HG02610 (cell line): Measurements from ENCODE around the gene MLANA.
A peak's percentile ranks its signal among the peaks of the same experiment; 100 is the strongest.

ENCODE experiments used
- ATAC-seq: cut with Tn5 transposase; IDR thresholded peaks from one replicate; pipeline ENCODE4 v1.9.1; 2021; ENCODE audit warnings: mild to moderate bottlenecking, moderate library complexity; ENCODE audit not compliant: unreplicated experiment

Gene MLANA

GRCh38 chr9:5890641-5891040 lies at the start of gene MLANA:
Gene MLANA, plus strand, starts transcription at chr9:5890889. Its CDS starts 1,586 bp downstream, at chr9:5892475.
- no peak for ATAC-seq

- ATAC-seq, result no peak
These were observed 48.7 kb upstream of the MLANA start for GRCh38 chr9:5841771-5842573.

- ATAC-seq, result no peak
These were observed 47.5 kb upstream of the MLANA start for GRCh38 chr9:5842929-5843793.

- no peak for ATAC-seq
These were observed 46.8 kb upstream of the MLANA start for GRCh38 chr9:5843794-5844471.

- no peak for ATAC-seq
These were observed 45.5 kb upstream of the MLANA start for GRCh38 chr9:5845157-5845531.

GRCh38 chr9:5846096-5846495 lies 44.6 kb upstream of the MLANA start:
- no peak for ATAC-seq

GRCh38 chr9:5846501-5846921 lies 44.2 kb upstream of the MLANA start:
- no peak for ATAC-seq

GRCh38 chr9:5848372-5848882 lies 42.3 kb upstream of the MLANA start:
- no peak for ATAC-seq

- no peak for ATAC-seq
These were observed 40.0 kb upstream of the MLANA start for GRCh38 chr9:5850724-5851122.

- peak; percentile 92 for ATAC-seq
These were observed 39.2 kb upstream of the MLANA start for GRCh38 chr9:5851445-5851844.

GRCh38 chr9:5852987-5853386 lies 37.7 kb upstream of the MLANA start:
- ATAC-seq, result no peak

GRCh38 chr9:5853617-5854016 lies 37.1 kb upstream of the MLANA start:
- no peak for ATAC-seq

GRCh38 chr9:5854063-5854790 lies 36.5 kb upstream of the MLANA start:
- ATAC-seq, result no peak

- ATAC-seq, result no peak
These were observed 32.8 kb upstream of the MLANA start for GRCh38 chr9:5857928-5858327.

GRCh38 chr9:5858833-5859232 lies 31.9 kb upstream of the MLANA start:
- no peak for ATAC-seq

GRCh38 chr9:5863092-5863746 lies 27.5 kb upstream of the MLANA start:
- ATAC-seq, result no peak

- no peak for ATAC-seq
These were observed 26.2 kb upstream of the MLANA start for GRCh38 chr9:5864446-5864845.

- no peak for ATAC-seq
These were observed 24.4 kb upstream of the MLANA start for GRCh38 chr9:5866272-5866671.

- no peak for ATAC-seq
These were observed 24.0 kb upstream of the MLANA start for GRCh38 chr9:5866685-5867084.

- no peak for ATAC-seq
These were observed 22.5 kb upstream of the MLANA start for GRCh38 chr9:5868235-5868634.
